Fibroblast of skin of left quadriceps (primary cell): Measurements from ENCODE around the gene MYL1.

ENCODE experiments used
- DNase-seq, 2 experiments: peaks; one replicate each; pipeline ENCODE4 v3.0.0-alpha.2; 2013; ENCODE audit warnings: low read depth in 2 of 2

The MYL1 gene

GRCh38 chr2:210315015-210315788, at the start of gene MYL1:
Gene MYL1, minus strand, starts transcription at chr2:210315174. Its CDS starts 132 bp downstream, at chr2:210315042.
- DNase-seq: no peak

- no peak for DNase-seq
These were observed 48.9 kb upstream of the MYL1 start for GRCh38 chr2:210363876-210364275.

GRCh38 chr2:210363261-210363660, 48.3 kb upstream of the MYL1 start:
- DNase-seq: no peak

- DNase-seq: no peak
These were observed 45.4 kb upstream of the MYL1 start for GRCh38 chr2:210360412-210360811.

GRCh38 chr2:210356944-210357343, 42.0 kb upstream of the MYL1 start:
- DNase-seq: no peak

GRCh38 chr2:210337159-210337558, 22.2 kb upstream of the MYL1 start:
- no peak for DNase-seq

- no peak for DNase-seq
These were observed 9.9 kb upstream of the MYL1 start for GRCh38 chr2:210324906-210325305.

GRCh38 chr2:210324458-210324857, 9.5 kb upstream of the MYL1 start:
- no peak for DNase-seq

- DNase-seq: no peak
These were observed 8.0 kb upstream of the MYL1 start for GRCh38 chr2:210323003-210323402.

- DNase-seq: no peak
These were observed 3.9 kb upstream of the MYL1 start for GRCh38 chr2:210318891-210319290.

- DNase-seq: no peak
These were observed 3.5 kb upstream of the MYL1 start for GRCh38 chr2:210318486-210318885.

GRCh38 chr2:210310550-210310949, 4.4 kb downstream of the MYL1 start:
- no peak for DNase-seq

GRCh38 chr2:210309548-210310233, 5.3 kb downstream of the MYL1 start:
- DNase-seq: no peak

GRCh38 chr2:210303498-210303897, 11.5 kb downstream of the MYL1 start:
- DNase-seq: no peak

- DNase-seq: no peak
These were observed 12.6 kb downstream of the MYL1 start for GRCh38 chr2:210302326-210302725.

- no peak for DNase-seq
These were observed 15.1 kb downstream of the MYL1 start for GRCh38 chr2:210299866-210300373.

- no peak for DNase-seq
These were observed 26.6 kb downstream of the MYL1 start for GRCh38 chr2:210288408-210288807.

- DNase-seq: no peak
These were observed 27.7 kb downstream of the MYL1 start for GRCh38 chr2:210287301-210287700.

GRCh38 chr2:210286123-210286680, 28.8 kb downstream of the MYL1 start:
- DNase-seq: no peak

- DNase-seq: no peak
These were observed 37.8 kb downstream of the MYL1 start for GRCh38 chr2:210277133-210277532.

GRCh38 chr2:210271300-210271699, 43.7 kb downstream of the MYL1 start:
- no peak for DNase-seq

- DNase-seq: no peak
These were observed 45.8 kb downstream of the MYL1 start for GRCh38 chr2:210269148-210269547.

GRCh38 chr2:210268281-210268680, 46.7 kb downstream of the MYL1 start:
- DNase-seq: no peak
